ENCODE measurements around the gene VSIR. TPM values are rescaled to one million over a fixed set of nuclear protein-coding genes. Genes with fewer than 3 reads are reported as not detected.

Gene VSIR
- total RNA-seq, 2 donors from 2014 or later: 60.7 to 119 TPM

DNA sequence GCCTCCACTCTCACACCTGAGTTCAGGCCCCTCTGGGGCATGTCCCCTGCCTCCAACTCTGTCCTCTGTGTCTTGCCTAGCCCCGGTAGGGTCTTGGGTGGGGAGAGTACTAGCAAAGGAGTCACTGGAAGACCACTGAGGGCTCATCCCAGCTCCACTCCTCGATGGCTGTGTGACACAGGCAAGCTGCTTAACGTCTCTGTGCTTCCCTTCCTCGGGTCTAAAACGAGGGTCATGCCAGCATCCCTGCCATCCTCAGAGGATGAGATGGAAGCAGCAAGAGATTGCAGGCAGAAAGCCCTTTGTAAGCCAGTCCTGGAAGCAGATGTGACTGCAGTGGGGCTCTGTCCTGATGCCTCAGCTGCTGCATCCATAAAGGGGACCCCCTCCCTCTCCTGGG is 38.5 kb downstream of the VSIR start:
- H3K4me1 ChIP-seq (ENCODE audit: control insufficient read depth in 1 of 2, low read depth in 2 of 2): peaks cover 0 to 2% of the 10 kb centered on the region in 2 donors
- H3K36me3 ChIP-seq: no peaks in the 10 kb centered on the region
- DNase-seq (ENCODE audit: low spot score) (no peak), ATAC-seq (ENCODE audit: insufficient number of reproducible peaks, low FRiP score, low read depth) (no peak)
- TF ChIP-seq, protein P1, sequence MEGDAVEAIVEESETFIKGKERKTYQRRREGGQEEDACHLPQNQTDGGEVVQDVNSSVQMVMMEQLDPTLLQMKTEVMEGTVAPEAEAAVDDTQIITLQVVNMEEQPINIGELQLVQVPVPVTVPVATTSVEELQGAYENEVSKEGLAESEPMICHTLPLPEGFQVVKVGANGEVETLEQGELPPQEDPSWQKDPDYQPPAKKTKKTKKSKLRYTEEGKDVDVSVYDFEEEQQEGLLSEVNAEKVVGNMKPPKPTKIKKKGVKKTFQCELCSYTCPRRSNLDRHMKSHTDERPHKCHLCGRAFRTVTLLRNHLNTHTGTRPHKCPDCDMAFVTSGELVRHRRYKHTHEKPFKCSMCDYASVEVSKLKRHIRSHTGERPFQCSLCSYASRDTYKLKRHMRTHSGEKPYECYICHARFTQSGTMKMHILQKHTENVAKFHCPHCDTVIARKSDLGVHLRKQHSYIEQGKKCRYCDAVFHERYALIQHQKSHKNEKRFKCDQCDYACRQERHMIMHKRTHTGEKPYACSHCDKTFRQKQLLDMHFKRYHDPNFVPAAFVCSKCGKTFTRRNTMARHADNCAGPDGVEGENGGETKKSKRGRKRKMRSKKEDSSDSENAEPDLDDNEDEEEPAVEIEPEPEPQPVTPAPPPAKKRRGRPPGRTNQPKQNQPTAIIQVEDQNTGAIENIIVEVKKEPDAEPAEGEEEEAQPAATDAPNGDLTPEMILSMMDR (IDR thresholded peaks at IDR 0.05): no peak
- H3K27me3 ChIP-seq (replicated peaks; ENCODE audit: insufficient read depth): no peaks in the 10 kb centered on the region
- no peaks in the 10 kb centered on the region for H3K9me3 ChIP-seq
- H3K27ac ChIP-seq: no peak overlapping the region
- H3K4me3 ChIP-seq: no peak overlapping the region

DNA sequence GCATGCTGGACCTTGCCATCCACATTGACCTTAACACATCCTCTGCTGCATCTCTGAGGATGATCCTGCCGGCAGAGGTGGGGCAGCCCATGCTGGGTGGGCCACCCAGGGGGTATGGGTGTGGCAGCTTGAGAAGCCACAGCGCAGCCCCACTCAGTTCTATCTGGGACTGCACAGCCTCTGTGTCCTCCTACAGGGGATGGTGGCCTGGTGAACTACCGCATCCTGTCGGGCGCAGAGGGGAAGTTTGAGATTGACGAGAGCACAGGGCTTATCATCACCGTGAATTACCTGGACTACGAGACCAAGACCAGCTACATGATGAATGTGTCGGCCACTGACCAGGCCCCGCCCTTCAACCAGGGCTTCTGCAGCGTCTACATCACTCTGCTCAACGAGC is 41.5 kb downstream of the VSIR start:
- DNase-seq (ENCODE audit: low spot score) (no peak), ATAC-seq (ENCODE audit: insufficient number of reproducible peaks, low FRiP score, low read depth) (no peak)
- H3K27me3 ChIP-seq (replicated peaks; ENCODE audit: insufficient read depth): no peaks in the 10 kb centered on the region
- H3K36me3 ChIP-seq: no peaks in the 10 kb centered on the region
- H3K27ac ChIP-seq: no peak overlapping the region
- no peak overlapping the region for H3K4me3 ChIP-seq
- TF ChIP-seq, protein P1 (IDR thresholded peaks at IDR 0.05): no peak
- peaks cover 16 to 23% of the 10 kb centered on the region in 2 donors for H3K4me1 ChIP-seq (ENCODE audit: control insufficient read depth in 1 of 2, low read depth in 2 of 2)
- no peaks in the 10 kb centered on the region for H3K9me3 ChIP-seq

DNA sequence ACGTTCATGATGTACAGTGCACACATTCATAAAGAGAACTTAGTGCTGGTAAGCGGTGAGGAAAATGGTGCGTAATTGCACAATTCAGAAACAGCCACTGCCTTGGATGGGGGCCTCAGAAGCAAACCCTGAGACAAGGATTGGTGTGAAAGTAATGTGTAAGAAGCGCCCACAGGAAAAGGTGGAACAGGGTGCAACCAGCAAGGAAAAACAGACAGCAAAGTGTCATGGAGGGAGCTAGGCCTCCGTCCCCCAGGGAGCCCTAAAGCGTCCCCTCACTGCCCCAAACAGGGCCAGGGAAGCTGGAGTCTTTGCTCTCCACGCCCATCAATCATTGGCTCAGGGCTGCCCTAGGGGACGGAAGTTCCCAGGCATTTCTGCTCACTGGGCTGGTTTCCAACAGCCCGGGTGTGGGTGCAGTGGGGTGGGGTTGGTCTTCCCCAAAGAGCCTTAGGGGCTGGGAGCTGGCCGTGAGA is 44.1 kb downstream of the VSIR start:
- DNase-seq (ENCODE audit: low spot score): no peak
- ATAC-seq (ENCODE audit: insufficient number of reproducible peaks, low FRiP score, low read depth): no peak
- peaks cover 14 to 23% of the 10 kb centered on the region in 2 donors for H3K4me1 ChIP-seq (ENCODE audit: control insufficient read depth in 1 of 2, low read depth in 2 of 2)
- TF ChIP-seq, protein P1 (IDR thresholded peaks at IDR 0.05): no peak
- no peak overlapping the region for H3K27ac ChIP-seq
- H3K27me3 ChIP-seq (replicated peaks; ENCODE audit: insufficient read depth): no peaks in the 10 kb centered on the region
- H3K36me3 ChIP-seq: no peaks in the 10 kb centered on the region
- no peak overlapping the region for H3K4me3 ChIP-seq
- no peaks in the 10 kb centered on the region for H3K9me3 ChIP-seq

DNA sequence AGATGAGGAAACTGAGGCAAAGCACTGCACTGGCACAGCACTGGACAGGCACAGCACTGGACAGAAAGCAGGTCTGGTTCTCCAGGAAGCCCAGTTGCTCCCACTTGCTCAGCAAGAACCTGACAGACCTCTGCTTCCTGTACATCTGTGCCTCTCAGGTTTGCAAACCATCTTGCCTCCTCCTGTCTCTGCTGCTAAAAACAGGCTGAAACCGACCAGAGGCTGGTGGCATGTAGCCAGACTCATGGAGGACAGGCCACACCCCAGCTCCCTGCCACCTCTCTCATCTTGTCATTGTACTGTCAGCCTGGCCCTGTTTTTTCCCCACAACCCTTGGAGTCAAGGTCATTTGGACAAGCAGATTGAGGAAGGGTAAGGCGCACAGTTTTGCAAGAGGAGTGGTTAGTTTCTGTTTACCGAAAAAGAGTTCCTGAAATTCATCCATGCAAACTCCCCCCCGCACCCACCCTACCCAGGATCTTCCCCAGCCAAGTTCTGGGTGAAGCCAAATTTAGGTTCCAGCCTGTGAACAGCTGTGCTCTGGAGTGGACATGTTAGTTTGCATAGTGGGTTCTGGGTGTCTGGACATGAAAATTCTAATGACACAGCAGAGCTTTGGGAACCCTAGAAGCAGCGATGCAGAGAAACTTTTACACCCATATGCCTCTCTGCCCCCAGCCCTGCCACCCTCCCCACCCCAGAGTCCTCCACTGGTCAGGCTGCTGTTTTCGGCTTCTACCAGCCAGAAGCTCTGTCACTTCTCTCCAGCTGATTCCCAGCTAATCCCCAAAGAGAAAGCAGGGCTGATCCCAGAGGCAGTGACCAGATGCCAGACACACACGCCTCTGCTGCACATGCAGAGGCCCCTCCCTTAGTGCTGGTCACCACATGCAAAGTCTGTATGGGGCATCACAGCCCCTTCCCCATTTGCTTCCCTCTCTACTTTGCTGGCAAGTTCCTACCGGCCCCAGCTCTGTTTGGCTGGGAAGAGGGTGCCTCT is 45.3 kb downstream of the VSIR start:
- ATAC-seq (ENCODE audit: insufficient number of reproducible peaks, low FRiP score, low read depth): peak; percentile 13
- TF ChIP-seq, protein P1 (IDR thresholded peaks at IDR 0.05): no peak
- peak overlapping the region; percentile 8 for H3K4me3 ChIP-seq
- no peak for DNase-seq (ENCODE audit: low spot score)
- peaks cover 14 to 23% of the 10 kb centered on the region in 2 donors for H3K4me1 ChIP-seq (ENCODE audit: control insufficient read depth in 1 of 2, low read depth in 2 of 2)
- no peaks in the 10 kb centered on the region for H3K36me3 ChIP-seq
- peak overlapping the region; percentile 12 to 42 for H3K27ac ChIP-seq
- H3K27me3 ChIP-seq (replicated peaks; ENCODE audit: insufficient read depth): no peaks in the 10 kb centered on the region
- no peaks in the 10 kb centered on the region for H3K9me3 ChIP-seq

DNA sequence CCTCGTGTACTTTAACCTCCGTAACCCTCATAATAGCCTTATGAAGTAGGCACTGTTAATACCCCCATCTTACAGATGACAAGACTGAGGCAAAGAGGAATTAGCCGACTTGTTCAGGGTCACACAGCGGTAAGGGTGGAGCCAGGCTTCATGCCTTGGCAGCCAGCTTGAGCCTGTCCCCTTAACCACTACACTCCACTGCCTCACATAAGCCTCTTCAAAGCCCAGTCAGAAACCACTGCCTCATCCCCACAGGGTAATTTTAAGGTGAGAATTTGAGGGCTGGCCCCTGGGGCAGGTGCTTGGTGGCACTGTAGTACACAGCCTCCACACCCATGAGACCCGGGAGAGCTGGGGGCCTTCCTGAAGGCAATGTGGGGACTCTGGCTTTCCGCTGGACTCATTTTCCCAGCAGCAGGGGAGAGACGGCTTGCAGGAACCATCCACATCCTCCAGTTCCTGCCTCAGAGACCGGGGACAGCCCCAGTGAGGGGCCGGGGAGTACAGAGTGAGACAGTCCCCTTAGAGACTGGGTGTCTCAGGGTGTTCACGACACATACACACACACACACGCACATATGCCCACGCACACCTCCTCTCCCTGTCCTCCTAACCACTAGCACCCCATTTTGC is 46.1 kb downstream of the VSIR start:
- no peaks in the 10 kb centered on the region for H3K9me3 ChIP-seq
- peak overlapping the region in 1 of 2 donors; percentile 42 for H3K27ac ChIP-seq
- H3K27me3 ChIP-seq (replicated peaks; ENCODE audit: insufficient read depth): no peaks in the 10 kb centered on the region
- H3K36me3 ChIP-seq: no peaks in the 10 kb centered on the region
- H3K4me1 ChIP-seq (ENCODE audit: control insufficient read depth in 1 of 2, low read depth in 2 of 2): peaks cover 14 to 23% of the 10 kb centered on the region in 2 donors
- TF ChIP-seq, protein P1 (IDR thresholded peaks at IDR 0.05): no peak
- no peak overlapping the region for H3K4me3 ChIP-seq
- DNase-seq (ENCODE audit: low spot score) (no peak), ATAC-seq (ENCODE audit: insufficient number of reproducible peaks, low FRiP score, low read depth) (no peak)
